ENCODE measurements around the gene SPOPL.

- TF ChIP-seq POLR2A (IDR thresholded peaks at IDR 0.05; ENCODE audit: low read depth, low read length) (no peak), CTCF (conservative IDR thresholded peaks at IDR 0.05; ENCODE audit: low read depth, low read length) (no peak), FOS (IDR thresholded peaks at IDR 0.05; ENCODE audit: low read depth, low read length) (no peak), SMC3 (IDR thresholded peaks at IDR 0.05; ENCODE audit: low read depth, low read length) (no peak), ELK1 (IDR thresholded peaks at IDR 0.05; ENCODE audit: borderline replicate concordance, low read depth, low read length) (no peak), RAD21 (IDR thresholded peaks at IDR 0.05; ENCODE audit: low read length) (no peak), RFX5 (IDR thresholded peaks at IDR 0.05; ENCODE audit: low read depth, low read length) (no peak), NFE2L2 (IDR thresholded peaks at IDR 0.05; ENCODE audit: low read depth, low read length) (no peak), USF2 (IDR thresholded peaks at IDR 0.05; ENCODE audit: low read depth, low read length) (no peak), CEBPB (IDR thresholded peaks at IDR 0.05; ENCODE audit: low read depth, low read length) (no peak), MXI1 (IDR thresholded peaks at IDR 0.05; ENCODE audit: borderline replicate concordance, low read depth, low read length) (no peak), BHLHE40 (IDR thresholded peaks at IDR 0.05; ENCODE audit: low read depth, low read length) (no peak)
Observed at GRCh38 chr2:138507267-138507666, 5.7 kb downstream of the SPOPL start.
